Body of pancreas (tissue), 4 donors: ENCODE results near the gene CEP97. TPM values are rescaled to one million over a fixed set of nuclear protein-coding genes. Genes with fewer than 3 reads are reported as not detected.

ENCODE experiments used
- ATAC-seq: fragments of 150-250 bp; one replicate; pipeline ENCODE4 v1.9.1; 2016
- DNase-seq, 4 donors: peaks; one replicate each; pipeline ENCODE4 v3.0.0-alpha.2; 2019
- H3K27ac ChIP-seq, 4 donors: fragments of 200-600 bp; sonication (generic); 1 replicate in 3 of 4; 2 replicates in 1 of 4; pipeline versions ENCODE4 v1.5.1 to v1.6.1; 2016 to 2019; ENCODE audit warnings: mild to moderate bottlenecking in 1 of 4, mixed read lengths in 1 of 4, moderate library complexity in 1 of 4
- H3K27me3 ChIP-seq, 2 donors: fragments of 200-600 bp; sonication (generic); one replicate each; pipeline ENCODE4 v1.6.0; 2016; ENCODE audit warnings: mild to moderate bottlenecking in 1 of 2
- H3K36me3 ChIP-seq, 2 donors: fragments of 200-600 bp; sonication (generic); replicated peaks in 1 of 2; 2 replicates each; pipeline ENCODE4 v1.5.1; 2016; ENCODE audit warnings: low read depth in 2 of 2; ENCODE audit not compliant: insufficient read depth in 1 of 2
- H3K4me1 ChIP-seq: fragments of 200-600 bp; sonication (generic); one replicate; pipeline ENCODE4 v1.6.0; 2016
- H3K4me3 ChIP-seq, 2 donors: fragments of 200-600 bp; sonication (generic); 1 replicate in 1 of 2; 2 replicates in 1 of 2; pipeline ENCODE4 v1.5.1; 2016 to 2019
- H3K9me3 ChIP-seq, 3 donors: fragments of 200-600 bp; sonication (generic); 1 replicate in 2 of 3; 2 replicates in 1 of 3; pipeline ENCODE4 v1.5.1; 2016
- CTCF ChIP-seq, 7 experiments: fragments of 450-650 bp in 4 of 7; fragments of 200-600 bp in 3 of 7; sonication (generic) in 3 of 7; IDR thresholded peaks; one replicate each; pipeline ENCODE4 v1.5.1; 2016 to 2019; ENCODE audit warnings: antibody characterized with exemption in 7 of 7
- POLR2A ChIP-seq, 3 donors: fragments of 450-650 bp; IDR thresholded peaks; one replicate each; pipeline ENCODE4 v1.6.1; 2016; ENCODE audit warnings: antibody characterized with exemption in 3 of 3, mild to moderate bottlenecking in 2 of 3
- WGBS, 2 donors: methylation state at CpG; one replicate each; pipeline ENCODE4 v1.1.5; 2017; 5-methylcytosine and 5-hydroxymethylcytosine counted together
- intact Hi-C: fragments of 100-400 bp; cut with DNase I; formaldehyde crosslinking; loops from one replicate; pipeline ENCODE4 v1.15.1; 2023
- total RNA-seq, 2 donors: library from RNA; depleted of rRNA; stranded (reverse); fragments of >200 nt; gene quantifications; one replicate each; pipeline ENCODE4 v1.1.0, GENCODE V29; 2016

CEP97 gene
- total RNA-seq, 2 donors from 2014 or later = 3.3 to 3.4 TPM

GRCh38 chr3:101813817-101814440 lies 89.5 kb downstream of the CEP97 start:
- ATAC-seq (peak; percentile 67), DNase-seq (no peak)
- 17% methylated on average over 7 of the region's 7 CpGs for WGBS, 2 donors
- Histone ChIP-seq H3K4me1 (peaks cover 30% of the 10 kb centered on the region), H3K27me3 (no peaks in the 10 kb centered on the region), H3K4me3 (no peak overlapping the region), H3K27ac (peak overlapping the region in 3 of 4 donors; percentile 40 to 68 (median 62)), H3K36me3 (no peaks in the 10 kb centered on the region), H3K9me3 (no peaks in the 10 kb centered on the region)
- intact Hi-C loops = loop anchor here (5.0 kb wide), 1 partner anchor 408 kb away; no protein-coding TSS in a partner anchor
- no peak for TF ChIP-seq POLR2A (IDR thresholded peaks at IDR 0.05)
- peak in 6 of 7 experiments; percentile 50 to 80 (median 72) for TF ChIP-seq CTCF (IDR thresholded peaks at IDR 0.05)

- WGBS, 2 donors = 26 to 46% methylated on average over 3 of the region's 3 CpGs
- H3K27ac ChIP-seq = peak overlapping the region in 3 of 4 donors; percentile 40 to 68 (median 62)
- intact Hi-C loops = loop anchor here (5.0 kb wide), 1 partner anchor 407 kb away; no protein-coding TSS in a partner anchor
- H3K4me3 ChIP-seq = no peak overlapping the region
- no peaks in the 10 kb centered on the region for H3K27me3 ChIP-seq
- H3K4me1 ChIP-seq = peaks cover 23% of the 10 kb centered on the region
- ATAC-seq = peak; percentile 78
- peak in 1 of 4 donors; percentile 41 for DNase-seq
- no peaks in the 10 kb centered on the region for H3K36me3 ChIP-seq
- TF ChIP-seq CTCF (IDR thresholded peaks at IDR 0.05) (no peak), POLR2A (IDR thresholded peaks at IDR 0.05) (no peak)
- H3K9me3 ChIP-seq = no peaks in the 10 kb centered on the region
Observed at GRCh38 chr3:101814835-101815234, 90.4 kb downstream of the CEP97 start.

GRCh38 chr3:101816215-101817149 lies 92.1 kb downstream of the CEP97 start:
- no peak for ATAC-seq
- no peak for DNase-seq
- Histone ChIP-seq H3K27ac (no peak overlapping the region), H3K4me1 (peaks cover 21% of the 10 kb centered on the region), H3K27me3 (no peaks in the 10 kb centered on the region), H3K4me3 (no peak overlapping the region), H3K36me3 (no peaks in the 10 kb centered on the region), H3K9me3 (no peaks in the 10 kb centered on the region)
- 82 to 85% methylated on average over 4 of the region's 4 CpGs for WGBS, 2 donors
- TF ChIP-seq POLR2A (IDR thresholded peaks at IDR 0.05) = no peak
- TF ChIP-seq CTCF (IDR thresholded peaks at IDR 0.05) = no peak
- intact Hi-C loops = no loop called here

GRCh38 chr3:101817992-101818391 lies 93.6 kb downstream of the CEP97 start:
- intact Hi-C loops = no loop called here

More at GRCh38 chr3:101817992-101818391, 93.6 kb downstream of the CEP97 start:
- DNase-seq (no peak), ATAC-seq (no peak)
- TF ChIP-seq POLR2A (IDR thresholded peaks at IDR 0.05) = no peak
- TF ChIP-seq CTCF (IDR thresholded peaks at IDR 0.05) = no peak
- Histone ChIP-seq H3K36me3 (no peaks in the 10 kb centered on the region), H3K9me3 (no peaks in the 10 kb centered on the region), H3K4me3 (no peak overlapping the region), H3K4me1 (peaks cover 21% of the 10 kb centered on the region), H3K27me3 (no peaks in the 10 kb centered on the region), H3K27ac (no peak overlapping the region)
- 91 to 95% methylated on average over 5 of the region's 5 CpGs for WGBS, 2 donors
